GM19452 (cell line): Measurements from ENCODE around the gene MTG1.
"Not testable (repeated sequence)": the region's sequence is repeated elsewhere in the genome, so short reads cannot be mapped to it uniquely, and the experiment has no call there.

Experiments used
- ATAC-seq: cut with Tn5 transposase; IDR thresholded peaks from one replicate; pipeline ENCODE4 v1.9.1; 2021; ENCODE audit not compliant: unreplicated experiment

The MTG1 gene

DNA sequence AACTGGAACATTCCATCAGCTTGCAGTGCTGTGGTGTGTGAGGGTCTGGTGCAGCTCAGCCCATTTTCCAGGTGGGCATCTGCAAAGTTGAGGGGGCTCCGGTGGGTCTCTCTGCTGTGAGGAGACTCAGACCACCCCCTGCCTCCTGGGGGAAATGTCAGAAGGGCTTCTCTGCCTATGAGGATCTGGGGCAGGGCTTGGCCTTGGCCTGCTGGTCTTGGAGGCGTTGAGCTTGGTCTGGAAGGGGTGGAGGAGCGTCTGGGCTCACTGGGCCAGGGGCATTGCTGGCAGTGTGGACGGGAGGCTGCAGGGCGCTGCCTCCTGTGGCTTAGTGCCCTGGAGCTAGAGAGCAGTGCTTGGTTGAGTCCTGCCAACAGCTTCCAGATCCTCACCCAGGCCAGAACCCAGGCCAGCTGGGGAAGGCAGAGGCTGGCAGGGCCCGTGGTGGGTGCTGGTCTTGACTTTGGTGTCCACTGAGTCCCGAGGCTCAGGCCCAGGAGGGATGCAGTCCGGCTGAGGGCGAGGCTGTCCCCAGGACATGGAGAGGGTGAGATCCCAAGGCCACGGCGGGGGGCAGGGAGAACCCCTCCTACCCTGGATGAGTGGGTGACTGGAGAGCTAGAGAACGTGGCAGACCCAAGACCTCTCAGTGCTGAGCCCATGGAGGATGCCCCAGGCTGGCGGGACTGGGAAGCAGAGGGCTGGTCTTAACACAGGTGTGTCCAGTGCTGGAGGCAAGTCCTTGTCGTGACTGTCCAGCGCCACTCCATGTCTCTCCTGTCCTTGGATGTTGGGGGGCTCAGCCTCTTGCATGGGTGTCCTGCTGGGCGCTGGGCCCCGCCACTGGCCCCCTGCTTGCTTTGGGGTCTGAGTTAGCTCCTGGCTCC lies 27.6 kb downstream of the MTG1 start:
- no peak for ATAC-seq

DNA sequence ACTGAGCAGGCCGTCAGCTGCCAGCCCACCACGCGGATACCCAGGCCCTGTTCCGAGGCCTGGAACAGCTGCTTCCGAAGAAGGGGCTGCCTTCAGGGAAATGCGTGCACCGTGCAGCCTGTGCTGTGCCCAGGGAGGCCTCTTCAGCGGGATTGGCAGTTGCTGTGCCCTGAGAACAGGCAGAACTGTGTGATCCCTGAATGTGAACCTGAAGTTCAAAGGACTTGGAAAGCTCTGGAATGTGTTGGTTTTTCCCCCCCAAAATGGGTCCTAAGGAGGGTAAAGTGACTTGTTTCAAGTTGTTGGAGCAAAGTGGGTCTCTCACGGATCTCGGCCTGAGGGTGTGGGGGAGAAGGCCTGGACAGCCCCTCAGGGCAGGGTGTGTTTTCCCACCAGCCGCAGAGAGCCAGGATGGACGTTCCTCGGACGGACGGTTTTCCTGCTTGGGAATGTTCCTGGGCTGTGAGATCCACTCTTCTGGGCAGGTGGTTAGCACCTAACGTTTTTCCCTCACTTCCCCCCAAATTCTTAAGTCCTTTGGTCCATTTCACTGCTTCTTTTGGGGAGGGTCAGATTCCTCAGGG lies 28.4 kb downstream of the MTG1 start:
- no peak for ATAC-seq

- ATAC-seq = no peak
These were observed 29.1 kb downstream of the MTG1 start for GRCh38 chr10:133422807-133423771.

DNA sequence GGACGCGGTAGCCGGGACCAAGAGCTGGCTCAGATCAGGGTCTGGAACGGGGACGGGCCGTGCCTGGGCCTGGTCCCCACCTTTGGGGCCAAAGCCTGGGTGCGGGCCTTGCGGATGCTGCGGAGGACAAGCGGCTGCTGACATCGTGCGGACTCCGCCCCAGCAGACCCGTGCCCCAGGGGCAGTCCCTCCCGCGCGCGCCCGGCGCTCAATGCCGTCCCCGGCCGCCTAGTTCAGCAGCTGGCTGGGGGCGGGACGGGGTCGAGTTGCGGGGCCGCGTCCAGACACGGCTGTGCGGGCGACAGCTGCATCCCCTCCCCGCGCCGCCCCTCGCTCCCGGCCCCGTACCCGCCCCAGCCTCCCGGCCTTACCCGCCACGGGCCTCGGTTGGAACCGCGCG lies 30.1 kb downstream of the MTG1 start:
- not testable (repeated sequence) for ATAC-seq

GRCh38 chr10:133424601-133425000 lies 30.6 kb downstream of the MTG1 start, which contains the start of gene SPRN:
SPRN (minus strand) TSS chr10:133424625; CDS start chr10:133423681, 944 bp downstream.
- not testable (repeated sequence) for ATAC-seq

DNA sequence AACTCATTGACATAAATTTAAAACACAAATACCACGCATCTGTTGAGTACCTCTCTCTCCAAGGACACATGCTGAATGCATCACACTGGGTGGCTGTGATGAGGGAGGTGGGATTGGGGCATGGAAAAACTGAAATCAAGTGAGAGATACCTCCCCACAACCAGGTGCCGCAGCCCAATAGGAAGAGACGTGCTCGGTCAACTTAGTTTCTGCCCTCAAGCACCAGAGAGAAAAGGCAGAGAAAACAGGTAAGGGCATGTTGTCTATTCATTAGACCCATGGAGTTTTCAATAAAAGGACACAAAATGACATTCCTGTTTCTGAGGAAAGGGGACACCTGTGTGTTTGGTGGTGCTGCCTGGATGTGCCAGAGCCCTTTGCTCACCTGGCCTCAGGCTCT lies 35.6 kb downstream of the MTG1 start:
- not testable (repeated sequence) for ATAC-seq

- ATAC-seq = not testable (repeated sequence)
These were observed 38.1 kb downstream of the MTG1 start for GRCh38 chr10:133431888-133432613.

DNA sequence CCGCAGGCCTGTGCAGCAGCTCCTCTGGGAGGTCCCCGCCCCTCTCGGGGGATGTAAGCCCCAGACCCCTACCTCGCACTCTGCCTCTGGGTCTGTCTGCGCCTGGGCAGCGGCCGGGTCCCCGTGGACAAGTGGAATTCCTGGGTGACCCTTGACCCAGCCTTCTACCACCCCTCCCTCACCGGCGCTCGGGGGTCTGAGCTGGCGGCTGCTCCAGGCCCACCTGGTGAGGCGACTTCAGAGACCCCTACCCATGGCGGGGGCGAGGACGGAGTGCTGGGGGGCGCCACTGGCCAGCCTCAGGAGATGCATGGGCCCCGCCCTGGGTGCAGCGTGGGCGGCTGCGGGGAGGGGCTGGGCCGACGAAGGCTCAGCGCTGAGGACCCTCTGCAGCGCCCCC lies 38.8 kb downstream of the MTG1 start:
- ATAC-seq = not testable (repeated sequence)

GRCh38 chr10:133438711-133439273 lies 44.8 kb downstream of the MTG1 start:
- ATAC-seq = no peak

DNA sequence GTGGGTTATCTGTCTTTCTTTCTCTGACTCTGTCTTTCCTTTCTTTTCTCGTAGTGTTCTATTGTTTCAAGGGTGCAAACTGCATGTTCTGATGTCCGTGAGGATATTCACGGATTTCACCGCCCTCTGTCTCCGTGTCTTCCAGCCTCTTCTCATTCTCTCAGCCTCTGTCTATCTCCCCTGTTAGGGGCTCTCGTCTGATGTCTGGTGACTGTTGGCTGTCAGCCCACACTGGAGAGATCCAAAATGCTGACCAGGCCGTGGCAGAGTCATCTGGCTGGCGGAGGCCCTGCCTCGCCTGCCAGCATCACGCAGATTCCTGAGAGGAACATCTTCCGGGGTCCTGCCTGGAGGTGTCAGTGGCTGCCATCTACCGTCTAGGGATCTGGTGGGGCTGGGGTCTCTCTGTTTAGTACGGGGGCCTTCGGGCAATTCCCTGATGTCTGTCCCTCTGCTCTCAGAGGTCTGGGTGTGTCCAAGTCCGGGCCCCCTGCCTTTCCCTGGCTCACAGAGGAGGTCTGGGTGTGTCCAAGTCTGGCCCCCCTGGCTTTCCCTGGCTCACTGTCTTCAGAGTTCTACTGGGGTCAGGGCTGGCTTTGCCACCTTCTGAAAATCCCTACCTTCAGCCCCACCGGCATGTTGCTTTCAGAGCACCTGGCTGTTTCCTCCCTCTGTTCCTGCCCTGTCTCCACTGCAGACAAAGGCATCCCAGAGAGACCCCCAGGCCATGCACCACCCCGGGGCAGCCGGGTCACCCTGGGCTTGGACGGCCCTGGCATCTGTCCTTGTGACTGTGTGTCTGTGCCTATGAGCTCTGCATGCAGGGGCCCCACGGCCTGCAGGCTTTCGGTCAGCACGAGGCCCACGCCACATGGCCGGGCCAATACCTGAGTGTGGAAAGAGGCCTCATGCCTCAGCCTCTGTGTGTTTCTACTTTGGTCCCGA lies 45.8 kb downstream of the MTG1 start:
- no peak for ATAC-seq

GRCh38 chr10:133440633-133441285 lies 46.8 kb downstream of the MTG1 start:
- no peak for ATAC-seq

GRCh38 chr10:133441356-133441755 lies 47.4 kb downstream of the MTG1 start:
- ATAC-seq = not testable (repeated sequence)

- no peak for ATAC-seq
These were observed 47.8 kb downstream of the MTG1 start for GRCh38 chr10:133441780-133442179.

- no peak for ATAC-seq
These were observed 48.4 kb downstream of the MTG1 start for GRCh38 chr10:133442191-133442966.

DNA sequence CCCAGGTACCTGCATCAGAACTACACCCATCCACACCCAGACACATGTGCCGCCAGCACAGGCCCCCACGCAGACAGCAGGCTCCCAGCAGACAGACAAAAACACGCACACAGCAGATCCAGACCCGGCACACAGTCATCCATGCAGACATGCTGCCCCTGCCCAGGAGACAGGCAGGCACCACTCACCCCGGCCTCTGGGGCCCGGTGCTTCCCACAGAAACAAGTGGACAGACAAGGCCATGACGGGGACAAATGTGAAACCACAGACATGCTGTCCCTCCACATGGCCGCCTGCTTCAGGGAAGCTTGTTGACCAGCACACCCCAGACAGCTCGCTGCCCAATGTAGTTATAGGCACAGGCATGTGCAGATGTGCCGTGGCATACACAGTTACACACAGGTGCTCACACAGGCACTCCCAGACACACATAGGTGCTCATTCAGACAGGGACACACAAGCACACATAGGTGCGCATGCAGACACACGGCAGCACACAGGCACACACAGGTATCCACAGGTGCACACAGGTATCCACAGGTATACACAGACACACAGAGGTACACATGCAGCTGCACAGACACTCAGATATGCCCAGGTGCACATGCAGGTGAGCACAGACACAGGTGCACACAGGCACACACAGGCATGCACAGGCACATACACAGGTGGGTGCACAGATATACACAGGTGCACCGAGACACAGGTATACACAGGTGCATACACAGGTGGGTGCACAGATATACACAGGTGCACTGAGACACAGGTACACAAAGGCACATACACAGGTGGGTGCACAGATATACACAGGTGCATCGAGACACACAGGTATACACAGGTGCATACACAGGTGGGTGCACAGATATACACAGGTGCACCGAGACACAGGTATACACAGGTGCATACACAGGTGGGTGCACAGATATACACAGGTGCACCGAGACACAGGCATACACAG lies 49.3 kb downstream of the MTG1 start:
- ATAC-seq = no peak
